Chondrocyte (in vitro differentiated cells): ENCODE measurements around the gene SLC5A11. TPM values are rescaled to one million over a fixed set of nuclear protein-coding genes. Genes with fewer than 3 reads are reported as not detected.
A peak's percentile ranks its signal among the peaks of the same experiment; 100 is the strongest.

Experiments used
- DNase-seq: peaks from one replicate; pipeline ENCODE4 v3.0.0; 2021; ENCODE audit warnings: mixed read lengths, low spot score
- H3K27ac Mint-ChIP-seq: one replicate; pipeline ENCODE4 v1.8.0; 2021; ENCODE audit warnings: mild to moderate bottlenecking, moderate library complexity, mixed read lengths; ENCODE audit not compliant: unreplicated experiment
- H3K27me3 Mint-ChIP-seq: 2 replicates; pipeline ENCODE4 v1.8.0; 2021; ENCODE audit warnings: low read depth, mixed read lengths
- H3K36me3 Mint-ChIP-seq: 2 replicates; pipeline ENCODE4 v1.8.0; 2021; ENCODE audit warnings: low read depth, mixed read lengths
- H3K4me1 Mint-ChIP-seq: 2 replicates; pipeline ENCODE4 v1.8.0; 2021; ENCODE audit warnings: low read depth, mild to moderate bottlenecking, mixed read lengths
- H3K4me3 Mint-ChIP-seq: one replicate; pipeline ENCODE4 v1.8.0; 2021; ENCODE audit warnings: mild to moderate bottlenecking, moderate library complexity, mixed read lengths; ENCODE audit not compliant: unreplicated experiment
- H3K9me3 Mint-ChIP-seq: 2 replicates; pipeline ENCODE4 v1.8.0; 2021; ENCODE audit warnings: low read depth, mixed read lengths
- CTCF ChIP-seq: fragments of 200-600 bp; sonication (generic); IDR thresholded peaks from 2 replicates; pipeline ENCODE4 v1.5.0; 2021; ENCODE audit warnings: antibody characterized with exemption, mild to moderate bottlenecking, moderate library complexity
- total RNA-seq: library from RNA; stranded (reverse); gene quantifications from 3 replicates; pipeline ENCODE4 v1.2.1, GENCODE V29; 2021

SLC5A11 gene
- total RNA-seq, 1 donor from 2014 or later: not detected

GRCh38 chr16:24955975-24956731 lies 110.4 kb downstream of the SLC5A11 start:
- Mint-ChIP-seq H3K4me1 (peaks cover 1% of the 10 kb centered on the region), H3K9me3 (no peaks in the 10 kb centered on the region), H3K36me3 (peaks cover 52% of the 10 kb centered on the region), H3K27ac (no peak overlapping the region), H3K4me3 (no peak overlapping the region), H3K27me3 (no peaks in the 10 kb centered on the region)
- peak; percentile 37 for TF ChIP-seq CTCF
- no peak for DNase-seq

GRCh38 chr16:24957887-24958286 lies 112.1 kb downstream of the SLC5A11 start:
- H3K27me3 Mint-ChIP-seq: no peaks in the 10 kb centered on the region
- H3K4me3 Mint-ChIP-seq: no peak overlapping the region
- no peak overlapping the region for H3K27ac Mint-ChIP-seq
- no peak for DNase-seq
- no peak for TF ChIP-seq CTCF
- H3K36me3 Mint-ChIP-seq: peaks cover 55% of the 10 kb centered on the region
- no peaks in the 10 kb centered on the region for H3K4me1 Mint-ChIP-seq
- peaks cover 5% of the 10 kb centered on the region for H3K9me3 Mint-ChIP-seq

Other genes starting within 250 kb of the SLC5A11 start
- 42.8 to 57.6 TPM (median 52.1 TPM) in 3 replicates for gene TNRC6A, start 116.3 kb upstream of the SLC5A11 start, total RNA-seq
- gene ARHGAP17, start 169.4 kb downstream of the SLC5A11 start, total RNA-seq: 74.7 to 85.4 TPM (median 75.2 TPM) in 3 replicates